Measurements from ENCODE around the gene HOXA5.
A peak's percentile ranks its signal among the peaks of the same experiment; 100 is the strongest.

HOXA5 gene

GRCh38 chr7:27182285-27182841 is 38.9 kb upstream of the HOXA5 start:
- DNase-seq: no peak

DNA sequence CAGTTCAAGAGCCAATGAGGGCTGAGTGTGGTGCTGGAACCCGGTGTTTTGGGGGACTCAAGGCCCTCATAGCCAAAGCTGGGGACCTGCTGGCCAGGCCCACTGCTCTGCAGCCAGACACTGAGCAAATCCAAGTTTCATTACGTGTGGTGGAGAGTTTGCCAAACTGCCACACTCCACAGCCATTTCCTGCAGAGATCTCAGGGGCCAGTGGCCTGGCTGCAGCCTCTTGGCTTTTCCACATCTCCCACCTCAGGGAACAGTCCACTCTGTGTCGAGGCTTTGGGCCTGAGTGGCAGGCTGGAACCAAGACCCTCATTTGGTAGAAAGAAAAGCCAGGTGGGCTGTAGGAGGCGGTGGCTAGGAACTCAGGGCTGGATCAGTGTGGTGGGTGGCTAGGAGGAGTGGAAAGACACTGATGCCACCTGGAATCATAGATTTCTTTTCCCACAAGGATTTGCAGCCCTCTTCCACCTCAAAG is 38.4 kb upstream of the HOXA5 start:
- DNase-seq: no peak

- DNase-seq: no peak
Observed at GRCh38 chr7:27180431-27181420, 37.2 kb upstream of the HOXA5 start.

DNA sequence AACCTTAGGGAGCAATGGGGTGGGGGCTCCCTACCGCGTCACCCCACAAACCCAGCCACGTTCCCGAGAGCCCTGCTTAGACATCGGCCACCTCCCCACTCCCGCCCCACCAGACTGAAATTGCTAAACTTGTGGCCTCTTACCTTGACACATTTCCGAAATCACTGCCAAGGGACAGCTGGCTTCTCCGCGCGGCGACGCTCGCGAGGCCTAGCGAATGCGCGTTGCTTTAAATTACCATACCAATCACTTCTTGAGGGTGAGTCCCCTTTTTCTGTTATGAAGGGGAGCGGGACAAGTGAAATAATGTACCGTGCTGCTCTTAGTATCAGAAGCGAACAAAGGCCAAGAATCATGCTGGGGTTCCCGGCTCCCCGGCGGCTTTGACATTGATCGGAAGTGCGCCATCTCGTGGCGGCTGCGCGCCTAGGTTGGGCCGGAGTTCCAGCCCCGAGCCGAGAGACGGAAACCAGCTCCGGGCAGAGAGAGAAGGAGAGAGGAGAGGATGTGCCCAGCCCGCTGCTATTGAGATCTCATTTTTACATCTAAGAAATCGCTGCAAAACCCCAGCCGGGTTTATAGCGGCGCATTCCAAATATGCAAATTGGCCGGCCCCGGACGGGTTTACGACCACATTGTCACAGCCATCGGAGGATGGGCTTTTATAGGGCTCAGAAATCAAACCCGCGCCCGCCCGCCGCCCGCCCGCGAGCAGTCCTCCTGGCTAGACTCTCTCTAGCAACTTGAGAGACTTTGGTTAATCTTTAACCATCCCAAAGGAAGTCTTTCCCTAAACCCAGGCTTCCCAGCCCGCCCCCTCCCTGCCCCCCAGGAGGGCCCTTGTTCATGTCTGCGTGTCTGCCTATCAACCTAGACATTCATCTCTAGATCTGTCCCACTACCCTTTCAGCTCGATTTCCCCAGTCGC is 36.3 kb upstream of the HOXA5 start:
- DNase-seq: peak; percentile 65

DNA sequence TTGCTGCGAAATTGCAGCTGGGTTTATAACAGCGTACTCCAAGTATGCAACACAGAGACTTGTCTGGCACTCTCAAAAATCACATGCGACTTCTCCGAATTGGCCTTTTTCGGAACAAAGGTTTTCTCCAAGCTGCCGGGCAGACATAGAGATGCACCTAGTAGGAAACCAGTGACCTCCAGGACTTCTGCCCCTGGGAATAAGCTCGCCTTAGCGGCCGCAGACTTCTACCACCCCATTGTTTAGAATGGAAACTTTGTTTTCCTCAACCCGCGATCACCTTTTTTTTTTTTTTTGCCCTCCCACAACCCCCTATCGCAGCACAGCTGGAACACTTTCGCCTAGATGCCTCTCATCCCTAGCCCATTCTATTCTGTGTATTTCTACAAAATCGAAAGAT is 35.5 kb upstream of the HOXA5 start:
- no peak for DNase-seq

DNA sequence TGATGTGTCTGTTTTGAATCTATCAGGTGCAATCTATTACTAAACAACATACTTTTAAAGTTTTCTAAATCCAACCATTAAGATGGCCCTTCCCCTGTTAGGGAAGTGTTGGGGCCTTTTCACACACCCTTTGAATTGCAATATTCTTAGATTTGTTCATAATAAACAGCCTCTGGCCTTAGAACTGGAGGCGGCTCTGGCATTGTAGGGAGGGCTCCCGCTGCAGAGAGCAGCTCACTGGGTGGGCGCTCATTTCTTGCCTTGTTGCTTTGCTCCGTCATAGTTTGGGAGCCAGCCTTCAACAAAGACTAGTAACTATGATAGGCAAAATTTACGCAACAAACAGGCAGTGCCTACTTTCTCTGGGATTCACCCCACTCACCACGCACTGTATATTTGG is 34.9 kb upstream of the HOXA5 start:
- no peak for DNase-seq

DNA sequence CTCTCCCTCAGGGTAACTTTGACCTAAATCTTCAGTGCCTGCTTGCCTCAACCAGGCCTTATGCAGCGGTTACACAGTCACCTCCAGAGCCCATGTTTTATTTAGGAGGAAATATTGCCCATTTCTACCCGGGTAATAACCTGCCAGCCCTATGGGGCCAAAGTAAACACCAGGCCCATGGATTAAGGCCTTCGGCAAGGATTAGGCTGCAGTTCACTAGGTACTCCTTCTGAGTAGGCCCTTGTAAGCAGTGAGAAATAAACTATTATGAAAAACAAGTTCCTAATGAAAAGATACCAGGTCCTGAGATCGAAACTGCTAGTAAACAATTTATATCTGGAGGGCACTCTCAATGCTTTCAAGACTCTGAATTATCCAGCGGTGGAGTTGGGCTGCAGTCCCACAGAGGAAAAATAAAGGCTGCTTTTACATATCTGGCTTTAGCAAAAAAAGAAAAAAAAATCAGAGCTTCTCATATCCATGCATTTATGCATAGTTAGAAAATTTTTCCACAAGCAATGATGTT is 34.4 kb upstream of the HOXA5 start:
- no peak for DNase-seq

DNA sequence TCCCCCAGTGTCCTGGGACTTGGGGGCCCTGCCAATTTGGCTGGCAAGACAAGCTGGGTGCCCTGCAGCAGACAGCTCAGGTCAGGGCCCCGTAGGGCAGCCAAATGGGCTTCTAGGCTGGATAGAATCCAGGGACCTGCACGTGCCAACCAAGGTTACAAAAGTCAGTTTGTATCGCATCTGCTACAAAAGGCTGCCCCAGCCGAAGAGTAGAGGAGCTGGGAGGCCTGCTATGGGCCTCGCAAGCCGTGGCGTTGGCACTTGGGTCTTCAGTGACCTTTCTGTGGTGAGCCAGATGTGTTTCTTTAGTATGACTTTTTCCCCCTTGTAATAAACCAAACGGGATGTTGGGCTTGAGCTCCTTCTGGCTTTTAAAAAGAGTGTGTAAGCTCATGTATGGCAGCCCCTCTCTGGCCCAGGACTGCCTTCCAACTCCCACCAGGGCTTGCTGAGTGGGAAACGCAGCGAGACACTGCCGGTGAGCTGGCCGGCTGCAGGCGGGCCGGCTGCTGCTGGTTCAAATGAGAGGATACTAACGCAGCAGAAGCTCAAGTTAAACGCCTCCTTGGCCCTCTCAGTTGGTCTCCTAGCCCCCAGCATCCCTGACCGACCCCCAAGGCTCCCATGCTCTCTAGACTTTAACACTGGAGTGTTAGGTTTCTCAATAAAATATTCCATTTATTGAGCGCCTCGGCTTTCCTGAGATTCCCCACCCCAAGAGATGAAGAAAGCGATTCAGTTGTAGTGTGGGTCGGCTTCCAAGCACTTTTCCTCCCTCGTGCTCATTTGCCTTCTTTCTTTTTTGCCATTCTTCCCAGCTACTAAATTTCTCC is 33.7 kb upstream of the HOXA5 start:
- DNase-seq: no peak

DNA sequence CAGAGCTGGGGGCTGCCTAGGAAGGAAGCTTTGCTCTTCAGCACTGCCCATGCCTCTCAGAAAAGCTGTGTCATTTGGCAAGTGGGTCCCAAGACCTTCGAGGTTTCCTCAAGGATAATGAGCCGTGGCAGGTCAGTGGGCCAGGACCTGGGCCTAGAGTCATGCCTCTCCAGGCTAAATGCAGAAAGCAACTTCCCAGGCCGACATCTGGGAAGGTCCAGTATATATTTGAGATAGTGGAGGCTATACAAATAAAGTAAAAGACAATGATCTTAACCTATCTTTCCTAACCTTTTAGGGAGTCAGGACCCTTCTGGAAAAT is 33.0 kb upstream of the HOXA5 start:
- DNase-seq: no peak

DNA sequence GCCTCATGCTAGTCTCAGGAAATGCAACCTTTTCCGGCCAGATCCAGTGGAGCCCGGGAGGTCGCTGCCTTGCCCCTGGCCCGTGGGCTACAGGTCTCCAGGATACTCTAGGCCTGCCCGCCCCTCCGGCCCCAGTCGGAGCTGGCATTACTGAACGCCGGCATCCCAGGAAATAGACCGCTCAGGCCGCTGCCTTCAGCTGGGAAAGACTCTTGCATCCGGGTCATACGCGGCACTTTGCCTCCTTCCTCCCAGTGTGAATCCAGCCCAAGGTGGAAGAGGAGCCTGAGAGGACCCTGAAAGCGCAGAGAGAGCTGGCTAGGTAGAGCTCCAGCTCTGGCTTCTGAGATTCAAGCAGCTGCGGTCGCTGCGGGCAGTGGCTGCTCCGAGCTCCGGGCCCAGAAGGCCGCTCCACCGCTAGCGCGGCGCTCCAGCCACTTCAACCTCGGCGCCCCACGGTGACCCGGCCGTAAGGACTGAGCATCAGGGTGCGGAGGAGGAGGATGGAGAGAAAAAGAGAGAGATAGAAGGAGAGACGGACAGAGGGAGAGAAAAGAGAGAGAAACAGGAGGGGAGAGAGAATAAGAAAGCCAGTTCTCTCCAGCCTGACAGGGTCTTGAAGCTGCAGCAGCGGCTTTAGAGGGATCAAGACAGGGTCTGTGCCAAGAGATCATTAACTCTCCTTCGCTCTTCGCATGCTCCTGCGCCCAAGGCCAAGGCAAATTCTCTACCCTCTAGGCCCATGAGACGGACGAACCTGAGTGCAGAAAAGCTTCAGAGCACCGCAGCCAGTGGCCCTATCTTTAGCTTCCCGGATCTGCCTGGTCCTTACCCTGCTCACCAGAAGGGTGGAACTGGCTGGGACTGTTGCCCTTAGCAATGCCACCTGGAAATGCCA is 32.4 kb upstream of the HOXA5 start:
- DNase-seq: no peak

DNA sequence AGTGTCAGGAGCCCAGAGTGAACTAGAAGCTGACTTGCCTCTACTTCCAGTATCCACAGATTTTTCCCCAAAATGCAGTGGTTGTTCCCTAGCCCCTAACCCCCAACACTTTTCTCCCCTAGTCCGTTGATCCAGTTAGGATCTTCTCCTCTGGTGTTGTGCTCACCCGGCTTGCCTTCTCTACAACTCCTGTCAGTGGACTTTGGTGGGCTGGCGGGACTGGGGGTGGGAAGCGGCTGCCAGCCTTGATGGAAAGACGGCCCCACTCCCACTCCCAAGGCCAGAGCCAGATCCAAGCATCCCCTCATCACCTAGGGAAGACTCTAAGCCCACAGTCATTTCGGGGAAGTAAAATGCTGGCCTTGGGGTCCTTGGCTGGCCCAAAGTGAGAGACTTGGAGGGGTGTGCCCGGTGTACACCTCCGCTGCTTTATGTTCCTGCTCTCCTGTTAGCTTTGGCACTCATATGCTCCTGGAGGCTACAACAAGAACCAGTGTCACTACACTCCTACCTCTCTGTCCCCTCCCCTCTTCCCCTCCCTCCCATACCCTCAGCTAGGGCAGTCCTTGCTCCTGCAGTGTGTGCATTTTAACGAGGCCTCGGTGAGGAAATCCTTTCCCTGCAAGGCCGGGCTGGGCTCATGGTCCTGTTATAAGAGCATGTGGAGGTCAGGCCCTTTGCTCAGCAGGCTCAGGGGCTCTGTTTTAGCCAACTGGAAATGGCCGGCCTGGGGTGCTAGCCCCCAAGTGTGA is 31.6 kb upstream of the HOXA5 start:
- DNase-seq: no peak

GRCh38 chr7:27173956-27174873 is 30.7 kb upstream of the HOXA5 start, which contains the start of gene HOXA10:
HOXA10 (minus strand) TSS chr7:27174320; CDS start chr7:27174306, 14 bp downstream.
- no peak for DNase-seq

DNA sequence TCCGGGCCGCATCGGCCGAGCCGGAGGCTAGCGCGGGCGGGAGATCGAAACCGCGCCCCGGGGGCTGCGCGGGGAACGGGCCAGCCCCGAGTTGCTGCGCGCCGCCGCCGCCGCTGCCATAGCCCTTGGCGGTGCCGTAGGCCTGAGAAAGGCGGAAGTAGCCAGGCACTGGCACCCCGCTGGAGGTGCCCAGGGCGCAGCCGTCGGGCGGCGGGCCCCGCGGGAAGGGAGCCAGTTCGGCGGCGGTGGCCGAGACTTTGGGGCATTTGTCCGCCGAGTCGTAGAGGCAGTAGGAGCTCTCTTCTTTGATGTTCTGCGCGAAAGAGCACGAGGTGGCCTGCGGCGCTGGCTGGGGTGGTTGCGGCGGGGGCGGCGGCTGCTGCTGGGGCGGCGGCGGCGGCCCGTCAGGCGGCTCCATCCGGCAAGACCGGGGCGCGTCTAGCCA is 30.1 kb upstream of the HOXA5 start:
- no peak for DNase-seq

DNA sequence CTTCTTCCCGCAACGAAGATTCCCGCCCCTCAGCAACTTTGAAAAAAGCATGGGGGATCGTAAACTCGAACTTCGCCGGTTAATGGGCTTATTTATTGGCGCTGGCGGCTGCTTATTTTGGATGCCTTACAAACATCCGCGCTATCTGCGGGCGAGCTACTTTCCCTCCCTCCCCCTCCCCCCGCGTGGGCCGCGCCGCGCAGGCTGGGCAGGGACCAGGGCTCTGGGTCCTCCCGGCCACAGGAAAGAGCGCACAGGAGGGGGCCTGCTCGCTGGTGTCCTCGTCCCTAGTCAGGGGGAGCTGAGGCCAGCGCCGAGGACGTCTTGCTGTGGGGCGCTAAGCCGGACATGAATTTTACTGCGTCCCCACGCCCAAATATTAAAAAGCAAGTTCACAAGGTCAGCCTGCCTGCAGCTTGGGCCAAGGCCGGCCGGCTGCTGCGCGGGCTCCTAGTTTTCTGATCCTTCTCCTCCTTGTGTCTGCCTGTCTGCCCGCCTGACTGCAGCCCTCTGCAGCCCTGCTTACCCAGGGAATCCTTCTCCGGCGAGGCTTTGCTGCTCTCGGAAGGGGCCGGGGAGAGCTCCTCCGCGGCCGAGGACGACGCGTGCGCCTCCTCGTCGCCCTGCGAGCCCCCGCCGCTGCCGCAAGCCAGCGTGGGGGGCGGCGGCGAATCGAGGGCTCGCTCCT is 29.5 kb upstream of the HOXA5 start:
- no peak for DNase-seq

DNA sequence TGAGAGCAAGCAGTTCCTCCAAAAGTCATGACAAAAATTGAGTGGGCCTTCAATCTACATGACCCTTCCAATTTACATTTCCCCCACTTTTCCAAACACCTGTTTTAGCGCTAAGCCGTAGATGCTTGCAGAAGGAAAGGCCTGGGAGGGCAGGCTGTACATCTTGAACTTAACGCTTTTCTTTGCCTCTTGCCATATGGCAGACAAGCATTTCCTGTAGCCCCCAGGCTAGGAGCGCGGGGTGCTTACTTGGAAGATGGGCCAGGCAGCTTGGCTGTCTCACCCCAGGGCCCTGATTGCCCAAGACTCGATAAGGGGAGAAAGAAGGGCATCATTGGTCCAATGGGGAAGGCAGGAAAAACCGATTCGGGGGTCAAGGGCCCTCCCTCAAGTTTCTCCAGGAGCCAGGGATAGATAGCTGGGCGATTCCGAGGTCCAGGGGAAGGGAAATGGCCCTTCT is 28.9 kb upstream of the HOXA5 start:
- DNase-seq: no peak

- DNase-seq: no peak
Observed at GRCh38 chr7:27171637-27172314, 28.3 kb upstream of the HOXA5 start.

- DNase-seq: no peak
Observed at GRCh38 chr7:27171325-27171636, 27.8 kb upstream of the HOXA5 start.

Measured in stimulated activated CD4-positive, alpha-beta T cell treated with anti-CD3 and anti-CD28 coated beads, Interleukin-12 subunit alpha, Interleukin-12 subunit beta, amount 100 ng/mL, for 4 hours (primary cell).